ENCODE measurements around the gene P4HA2. TPM values are rescaled to one million over a fixed set of nuclear protein-coding genes. Genes with fewer than 3 reads are reported as not detected.

P4HA2 gene
- 42.0 to 49.8 TPM (median 49.1 TPM) in 5 replicates for total RNA-seq (2022; extraction: Qiagen RNA extraction)

DNA sequence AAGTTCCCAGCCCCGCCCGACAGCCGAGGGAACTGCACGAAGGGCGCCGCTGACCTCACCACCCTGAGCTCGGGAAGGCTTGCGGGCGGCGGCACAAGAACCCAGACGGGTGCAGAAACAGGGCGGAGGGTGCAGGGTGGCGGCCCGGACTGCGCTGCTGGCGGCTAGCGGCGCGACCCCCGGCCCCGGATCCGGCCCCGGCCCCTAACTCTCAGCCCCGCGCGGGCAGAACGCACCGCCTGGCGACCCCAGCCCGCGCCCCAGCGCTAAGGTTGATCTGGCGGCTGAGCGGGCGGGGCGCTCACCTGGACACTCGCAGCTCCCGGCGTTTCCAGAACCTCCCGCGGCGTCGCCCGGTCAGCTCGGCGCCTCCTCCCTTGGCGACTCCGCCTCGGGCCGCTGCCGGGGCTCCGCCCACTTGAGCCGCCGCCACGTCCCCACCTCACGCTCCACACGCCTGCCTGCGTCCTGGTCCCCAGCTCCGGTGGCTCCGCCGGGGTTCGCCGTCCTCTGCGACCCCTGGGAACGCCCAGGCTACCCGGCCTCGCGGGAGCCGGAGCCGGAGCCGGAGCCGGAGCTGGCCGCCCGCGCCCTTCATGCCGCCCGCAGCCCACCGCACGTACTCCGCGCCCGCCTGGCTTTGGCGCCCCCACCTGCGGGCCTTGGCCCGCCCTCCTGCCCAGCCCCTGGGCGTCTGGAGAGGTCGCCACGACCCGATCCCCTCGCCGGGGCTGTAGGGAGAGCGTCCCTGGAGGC is at the start of gene P4HA2:
TSS of gene P4HA2 (minus strand) at position 369 of the 756 bp plus-strand sequence. CDS start 9,227 bp downstream, outside the sequence.

DNA sequence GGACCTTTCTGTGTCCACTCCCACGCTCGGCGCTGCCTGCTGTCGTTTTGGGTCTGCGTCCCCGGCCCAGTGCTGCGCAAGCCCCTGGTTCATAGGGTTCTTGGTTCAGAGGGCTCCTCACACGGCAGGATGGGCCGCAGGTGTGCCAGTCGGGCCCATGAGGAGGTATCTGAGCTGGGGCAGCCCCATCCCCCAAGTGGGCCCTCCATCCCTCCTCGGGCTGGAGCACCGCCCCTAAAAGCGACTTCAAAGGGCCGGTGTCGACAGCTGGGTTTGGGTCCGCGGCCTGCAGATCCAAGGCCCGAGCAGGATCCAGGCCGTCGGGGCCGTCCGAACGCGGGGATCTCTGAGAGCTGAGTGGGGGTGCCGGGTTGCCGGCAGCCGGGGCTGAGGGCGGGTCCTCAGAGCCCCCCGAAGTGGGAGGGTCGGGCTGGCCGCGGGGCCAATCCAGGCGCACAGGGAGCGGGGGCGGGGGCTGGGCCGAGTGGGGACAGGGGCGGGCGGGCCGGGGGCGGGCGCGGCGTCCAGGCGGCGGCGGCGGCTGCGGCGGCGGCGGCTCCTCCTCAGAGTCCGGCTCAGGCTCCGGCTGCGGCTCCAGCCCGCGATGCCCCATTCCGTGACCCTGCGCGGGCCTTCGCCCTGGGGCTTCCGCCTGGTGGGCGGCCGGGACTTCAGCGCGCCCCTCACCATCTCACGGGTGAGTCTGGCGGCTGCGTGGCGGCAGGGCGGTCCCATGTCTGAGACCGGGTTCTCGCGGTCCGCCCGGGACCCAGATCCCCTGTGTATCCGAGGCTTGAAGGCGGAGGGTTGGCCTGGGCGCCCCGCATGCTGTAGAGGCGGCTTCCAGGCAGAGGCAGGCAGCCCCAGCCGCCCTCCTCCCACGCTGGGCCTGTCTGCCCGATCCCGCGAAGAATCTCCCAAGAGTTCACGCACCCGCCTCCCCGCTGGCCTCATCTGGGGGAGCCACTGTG is 29.8 kb upstream of the P4HA2 start, which contains the start of gene PDLIM4:
TSS of gene PDLIM4 (plus strand) at position 566 of the 971 bp plus-strand sequence. CDS start at position 605, 39 bp downstream.

Other genes with a start within 250 kb of the P4HA2 start
- 0.06 to 0.07 TPM in 2 of 5 replicates, not detected in the others for gene ACSL6, start 216.2 kb downstream of the P4HA2 start, total RNA-seq (2022; extraction: Qiagen RNA extraction)
- not detected in 5 replicates for gene IL3, start 167.2 kb downstream of the P4HA2 start, total RNA-seq (2022; extraction: Qiagen RNA extraction)
- gene CSF2, start 154.1 kb downstream of the P4HA2 start, total RNA-seq (2022; extraction: Qiagen RNA extraction) = 0.24 to 0.69 TPM (median 0.36 TPM) in 5 replicates
- 0.27 to 1.1 TPM (median 0.64 TPM) in 5 replicates for gene PDLIM4, start 29.8 kb upstream of the P4HA2 start, total RNA-seq (2022; extraction: Qiagen RNA extraction)
- gene SLC22A4, start 66.5 kb upstream of the P4HA2 start, total RNA-seq (2022; extraction: Qiagen RNA extraction) = 5.3 to 5.7 TPM (median 5.5 TPM) in 5 replicates
- 45.6 to 49.9 TPM (median 47.2 TPM) in 5 replicates for gene SLC22A5, start 141.9 kb upstream of the P4HA2 start, total RNA-seq (2022; extraction: Qiagen RNA extraction)